CD8-positive, alpha-beta memory T cell (primary cell): ENCODE measurements around the gene LPIN3. TPM values are rescaled to one million over a fixed set of nuclear protein-coding genes. Genes with fewer than 3 reads are reported as not detected.

ENCODE experiments used
- CTCF ChIA-PET: fragments of 350-600 bp; sonication (Branson Sonifier 250); formaldehyde crosslinking; loops from one replicate; lab custom pipeline; 2021; ENCODE audit warnings: antibody characterized with exemption; lab: Charles Lee
- POLR2A ChIA-PET: fragments of 350-600 bp; sonication (Branson Sonifier 250); formaldehyde crosslinking; loops from one replicate; lab custom pipeline; 2021; ENCODE audit warnings: antibody characterized with exemption; lab: Charles Lee
- DNase-seq, 5 donors: peaks; one replicate each; pipeline versions ENCODE4 v3.0.0 to v3.0.0-alpha.2; 2020 to 2022; ENCODE audit warnings: mixed read lengths in 1 of 5
- H3K27ac ChIP-seq: one replicate; pipeline ENCODE4 v1.7.0; 2013; ENCODE audit warnings: low read depth, mild to moderate bottlenecking, low read length, moderate library complexity
- H3K27me3 ChIP-seq: 2 replicates; pipeline ENCODE4 v1.7.0; 2013; ENCODE audit warnings: low read length, mild to moderate bottlenecking; ENCODE audit not compliant: insufficient read depth, poor library complexity, severe bottlenecking
- H3K36me3 ChIP-seq: 2 replicates; pipeline ENCODE4 v1.7.0; 2013; ENCODE audit warnings: mild to moderate bottlenecking, low read length, moderate library complexity; ENCODE audit not compliant: insufficient read depth
- H3K4me1 ChIP-seq: 2 replicates; pipeline ENCODE4 v1.7.0; 2013; ENCODE audit warnings: mild to moderate bottlenecking, low read length, moderate library complexity; ENCODE audit not compliant: insufficient read depth
- H3K4me3 ChIP-seq: 2 replicates; pipeline ENCODE4 v1.7.0; 2013; ENCODE audit warnings: mild to moderate bottlenecking, low read length
- H3K9me3 ChIP-seq: 2 replicates; pipeline ENCODE4 v1.7.0; 2013; ENCODE audit warnings: mild to moderate bottlenecking, low read length
- H3K27ac Mint-ChIP-seq, 8 donors: one replicate each; pipeline ENCODE4 v1.8.0; 2020 to 2021; ENCODE audit warnings: mixed read lengths in 8 of 8, mild to moderate bottlenecking in 6 of 8, inconsistent platforms in 3 of 8, moderate library complexity in 3 of 8
- H3K27me3 Mint-ChIP-seq, 2 donors: one replicate each; pipeline ENCODE4 v1.8.0; 2020 to 2021; ENCODE audit warnings: mixed read lengths in 2 of 2, mild to moderate bottlenecking in 1 of 2, moderate library complexity in 1 of 2
- H3K36me3 Mint-ChIP-seq, 3 donors: one replicate each; pipeline ENCODE4 v1.8.0; 2020 to 2021; ENCODE audit warnings: mixed read lengths in 3 of 3, inconsistent platforms in 1 of 3, mild to moderate bottlenecking in 1 of 3
- H3K4me1 Mint-ChIP-seq, 3 donors: one replicate each; pipeline ENCODE4 v1.8.0; 2020 to 2021; ENCODE audit warnings: mixed read lengths in 3 of 3, inconsistent platforms in 1 of 3, mild to moderate bottlenecking in 1 of 3
- H3K4me3 Mint-ChIP-seq, 7 donors: one replicate each; pipeline ENCODE4 v1.8.0; 2020 to 2021; ENCODE audit warnings: mixed read lengths in 7 of 7, mild to moderate bottlenecking in 6 of 7, moderate library complexity in 4 of 7, inconsistent platforms in 2 of 7
- H3K9me3 Mint-ChIP-seq, 5 donors: one replicate each; pipeline ENCODE4 v1.8.0; 2020 to 2022; ENCODE audit warnings: mixed read lengths in 5 of 5, mild to moderate bottlenecking in 3 of 5, moderate library complexity in 2 of 5, inconsistent platforms in 1 of 5
- polyA plus RNA-seq: library from polyadenylated mRNA; unstranded; fragments of 300-500 nt; fragmentation: Illumina TruSeq; gene quantifications from one replicate; pipeline ENCODE4 v1.2.3, GENCODE V29; 2021
- total RNA-seq, 2 experiments: library from RNA; stranded (reverse); gene quantifications; one replicate each; pipeline ENCODE4 v1.2.3, GENCODE V29; 2021

LPIN3 gene
- total and polyA plus RNA-seq, 3 experiments from 2014 or later, result 0.46 to 0.53 TPM; not detected in 1

GRCh38 chr20:41407607-41408006, 67.0 kb downstream of the LPIN3 start:
- H3K27me3 ChIP-seq, result no peaks in the 10 kb centered on the region
- H3K4me1 ChIP-seq, result peaks cover 10% of the 10 kb centered on the region
- ChIA-PET CTCF (no interaction called here), POLR2A (no interaction called here)
- H3K4me3 Mint-ChIP-seq, result no peak overlapping the region
- H3K9me3 ChIP-seq, result no peaks in the 10 kb centered on the region
- no peak for DNase-seq
- peak overlapping the region in 2 of 8 donors; percentile 61 to 80 for H3K27ac Mint-ChIP-seq
- no peak overlapping the region for H3K27ac ChIP-seq
- H3K4me1 Mint-ChIP-seq, result peaks cover 22 to 26% (median 23%) of the 10 kb centered on the region in 3 donors
- H3K4me3 ChIP-seq, result no peak overlapping the region
- no peaks in the 10 kb centered on the region for H3K9me3 Mint-ChIP-seq
- H3K36me3 ChIP-seq, result peaks cover 40% of the 10 kb centered on the region
- peaks cover 0 to 2% of the 10 kb centered on the region in 2 donors for H3K27me3 Mint-ChIP-seq
- H3K36me3 Mint-ChIP-seq, result peaks cover 2 to 93% (median 32%) of the 10 kb centered on the region in 3 donors

- ChIA-PET CTCF (no interaction called here), POLR2A (no interaction called here)
- no peak overlapping the region for H3K4me3 ChIP-seq
- H3K4me3 Mint-ChIP-seq, result peak overlapping the region in 3 of 7 donors; percentile 15 to 38 (median 23)
- H3K36me3 ChIP-seq, result peaks cover 47% of the 10 kb centered on the region
- H3K9me3 Mint-ChIP-seq, result no peaks in the 10 kb centered on the region
- no peaks in the 10 kb centered on the region for H3K27me3 ChIP-seq
- H3K27me3 Mint-ChIP-seq, result no peaks in the 10 kb centered on the region
- H3K4me1 Mint-ChIP-seq, result peaks cover 22 to 26% (median 23%) of the 10 kb centered on the region in 3 donors
- H3K27ac Mint-ChIP-seq, result peak overlapping the region in 7 of 8 donors; percentile 40 to 83 (median 74)
- H3K36me3 Mint-ChIP-seq, result peaks cover 6 to 95% (median 33%) of the 10 kb centered on the region in 3 donors
- H3K4me1 ChIP-seq, result peaks cover 10% of the 10 kb centered on the region
- no peak for DNase-seq
- no peaks in the 10 kb centered on the region for H3K9me3 ChIP-seq
- H3K27ac ChIP-seq, result no peak overlapping the region
These were observed 67.7 kb downstream of the LPIN3 start for GRCh38 chr20:41408156-41408794.

GRCh38 chr20:41408986-41409385, 68.4 kb downstream of the LPIN3 start:
- H3K27ac Mint-ChIP-seq, result peak overlapping the region in 4 of 8 donors; percentile 40 to 86 (median 62)
- no peaks in the 10 kb centered on the region for H3K27me3 ChIP-seq
- H3K27ac ChIP-seq, result no peak overlapping the region
- no peaks in the 10 kb centered on the region for H3K9me3 ChIP-seq
- peaks cover 22 to 26% (median 23%) of the 10 kb centered on the region in 3 donors for H3K4me1 Mint-ChIP-seq
- CTCF ChIA-PET, result no interaction called here
- H3K4me1 ChIP-seq, result peaks cover 10% of the 10 kb centered on the region
- no peak for DNase-seq
- no peaks in the 10 kb centered on the region for H3K27me3 Mint-ChIP-seq
- H3K4me3 Mint-ChIP-seq, result peak overlapping the region in 3 of 7 donors; percentile 15 to 38 (median 23)
- peaks cover 52% of the 10 kb centered on the region for H3K36me3 ChIP-seq
- POLR2A ChIA-PET, result no interaction called here
- no peaks in the 10 kb centered on the region for H3K9me3 Mint-ChIP-seq
- no peak overlapping the region for H3K4me3 ChIP-seq
- H3K36me3 Mint-ChIP-seq, result peaks cover 11 to 96% (median 34%) of the 10 kb centered on the region in 3 donors

Other genes starting within 250 kb of the LPIN3 start
- gene PLCG1, start 203.3 kb upstream of the LPIN3 start, total RNA-seq, result 100 to 1,000 TPM; 104 to 108 TPM
- gene PLCG1, start 203.3 kb upstream of the LPIN3 start, polyA plus RNA-seq, result 73.5 TPM
- 10 to 100 TPM; 12.7 to 15.3 TPM for gene ZHX3, start 23.1 kb upstream of the LPIN3 start, total RNA-seq
- 12.1 TPM for gene ZHX3, start 23.1 kb upstream of the LPIN3 start, polyA plus RNA-seq
- gene EMILIN3, start 26.0 kb downstream of the LPIN3 start, total RNA-seq, result not detected
- gene EMILIN3, start 26.0 kb downstream of the LPIN3 start, polyA plus RNA-seq, result not detected